Measurements from ENCODE around the gene GPANK1. TPM values are rescaled to one million over a fixed set of nuclear protein-coding genes. Genes with fewer than 3 reads are reported as not detected.

The GPANK1 gene
- total and polyA plus RNA-seq, 7 experiments from 2014 or later, result 12.8 to 35.1 (median 27.2) TPM

- Mint-ChIP-seq H3K27me3 (no peaks in the 10 kb centered on the region), H3K36me3 (peaks cover 3 to 30% (median 12%) of the 10 kb centered on the region in 5 donors), H3K4me1 (peaks cover 9 to 17% (median 12%) of the 10 kb centered on the region in 7 donors), H3K27ac (peak overlapping the region in 1 of 9 donors; percentile 14), H3K4me3 (no peak overlapping the region), H3K9me3 (no peaks in the 10 kb centered on the region)
- no peak for ATAC-seq
- Histone ChIP-seq H3K27ac (ENCODE audit: low read depth, low read length) (no peak overlapping the region), H3K4me1 (ENCODE audit: control insufficient read depth in 2 of 2, insufficient read depth in 2 of 2, low read length in 2 of 2) (no peaks in the 10 kb centered on the region), H3K9me3 (ENCODE audit: control insufficient read depth in 2 of 3, low read length in 3 of 3) (no peaks in the 10 kb centered on the region), H3K27me3 (ENCODE audit: control insufficient read depth in 2 of 2, insufficient read depth in 2 of 2, low read length in 2 of 2) (no peaks in the 10 kb centered on the region), H3K36me3 (ENCODE audit: control insufficient read depth in 2 of 3, insufficient read depth in 3 of 3, low read length in 3 of 3) (peaks cover 10 to 79% (median 11%) of the 10 kb centered on the region in 3 experiments), H3K4me3 (ENCODE audit: low read length) (no peak overlapping the region)
- ChIA-PET CTCF (no interaction called here), POLR2A (interaction anchor here (0.6 to 2.2 kb wide), 2 partner anchors 10 to 128 kb away, joined by 3 to 13 read pairs; partner anchors contain the start of gene ABHD16A)
- DNase-seq, result no peak
- intact Hi-C loops (cut with micrococcal nuclease), result no loop called here
Observed at GRCh38 chr6:31693535-31693934, 28.7 kb upstream of the GPANK1 start.

- H3K4me1 Mint-ChIP-seq, result peaks cover 5 to 13% (median 10%) of the 10 kb centered on the region in 7 donors
- no peak for DNase-seq
- no peak for ATAC-seq
- no peaks in the 10 kb centered on the region for H3K27me3 ChIP-seq (ENCODE audit: control insufficient read depth in 2 of 2, insufficient read depth in 2 of 2, low read length in 2 of 2)
- H3K36me3 Mint-ChIP-seq, result peaks cover 3 to 30% (median 10%) of the 10 kb centered on the region in 5 donors
- peak overlapping the region in 1 of 9 donors; percentile 48 for H3K27ac Mint-ChIP-seq
- no peak overlapping the region for H3K4me3 Mint-ChIP-seq
- no peaks in the 10 kb centered on the region for H3K9me3 Mint-ChIP-seq
- H3K27me3 Mint-ChIP-seq, result no peaks in the 10 kb centered on the region
- intact Hi-C loops (cut with micrococcal nuclease), result no loop called here
- H3K27ac ChIP-seq (ENCODE audit: low read depth, low read length), result no peak overlapping the region
- H3K4me1 ChIP-seq (ENCODE audit: control insufficient read depth in 2 of 2, insufficient read depth in 2 of 2, low read length in 2 of 2), result no peaks in the 10 kb centered on the region
- H3K36me3 ChIP-seq (ENCODE audit: control insufficient read depth in 2 of 3, insufficient read depth in 3 of 3, low read length in 3 of 3), result peaks cover 11 to 86% (median 17%) of the 10 kb centered on the region in 3 experiments
- H3K9me3 ChIP-seq (ENCODE audit: control insufficient read depth in 2 of 3, low read length in 3 of 3), result no peaks in the 10 kb centered on the region
- ChIA-PET CTCF (no interaction called here), POLR2A (interaction anchor here (1.4 to 2.2 kb wide), 2 partner anchors 10 to 40 kb away, joined by 3 to 13 read pairs; partner anchors contain the start of gene ABHD16A)
- H3K4me3 ChIP-seq (ENCODE audit: low read length), result no peak overlapping the region
Observed at GRCh38 chr6:31692886-31693285, 28.1 kb upstream of the GPANK1 start.

GRCh38 chr6:31692353-31692752 is 27.6 kb upstream of the GPANK1 start:
- Mint-ChIP-seq H3K4me1 (peaks cover 0 to 7% (median 5%) of the 10 kb centered on the region in 7 donors), H3K27me3 (no peaks in the 10 kb centered on the region), H3K36me3 (peaks cover 3 to 32% (median 6%) of the 10 kb centered on the region in 5 donors), H3K9me3 (no peaks in the 10 kb centered on the region), H3K27ac (peak overlapping the region in 1 of 9 donors; percentile 46), H3K4me3 (no peak overlapping the region)
- H3K4me1 ChIP-seq (ENCODE audit: control insufficient read depth in 2 of 2, insufficient read depth in 2 of 2, low read length in 2 of 2), result no peaks in the 10 kb centered on the region
- DNase-seq (no peak), ATAC-seq (no peak)
- H3K4me3 ChIP-seq (ENCODE audit: low read length), result no peak overlapping the region
- H3K36me3 ChIP-seq (ENCODE audit: control insufficient read depth in 2 of 3, insufficient read depth in 3 of 3, low read length in 3 of 3), result peaks cover 11 to 87% (median 22%) of the 10 kb centered on the region in 3 experiments
- H3K27ac ChIP-seq (ENCODE audit: low read depth, low read length), result no peak overlapping the region
- H3K9me3 ChIP-seq (ENCODE audit: control insufficient read depth in 2 of 3, low read length in 3 of 3), result no peaks in the 10 kb centered on the region
- H3K27me3 ChIP-seq (ENCODE audit: control insufficient read depth in 2 of 2, insufficient read depth in 2 of 2, low read length in 2 of 2), result no peaks in the 10 kb centered on the region
- intact Hi-C loops (cut with micrococcal nuclease), result no loop called here
- ChIA-PET CTCF (no interaction called here), POLR2A (interaction anchor here (1.0 to 1.4 kb wide), 2 partner anchors 10 to 39 kb away, joined by 3 read pairs; partner anchors contain the start of gene ABHD16A)

GRCh38 chr6:31691564-31692108 is 26.8 kb upstream of the GPANK1 start:
- ChIA-PET POLR2A (interaction anchor here (1.0 to 1.4 kb wide), 2 partner anchors 11 to 38 kb away, joined by 3 read pairs; partner anchors contain the start of gene ABHD16A), CTCF (interaction anchor here (0.6 kb wide), 1 partner anchor 23 kb away, joined by 4 read pairs; the partner anchor contains the start of gene LY6G6D)
- H3K27ac Mint-ChIP-seq, result peak overlapping the region in 1 of 9 donors; percentile 56

GRCh38 chr6:31691078-31691463 is 26.3 kb upstream of the GPANK1 start:
- ATAC-seq (no peak), DNase-seq (no peak)
- Histone ChIP-seq H3K4me1 (ENCODE audit: control insufficient read depth in 2 of 2, insufficient read depth in 2 of 2, low read length in 2 of 2) (no peaks in the 10 kb centered on the region), H3K27me3 (ENCODE audit: control insufficient read depth in 2 of 2, insufficient read depth in 2 of 2, low read length in 2 of 2) (no peaks in the 10 kb centered on the region), H3K27ac (ENCODE audit: low read depth, low read length) (no peak overlapping the region), H3K9me3 (ENCODE audit: control insufficient read depth in 2 of 3, low read length in 3 of 3) (no peaks in the 10 kb centered on the region), H3K4me3 (ENCODE audit: low read length) (no peak overlapping the region), H3K36me3 (ENCODE audit: control insufficient read depth in 2 of 3, insufficient read depth in 3 of 3, low read length in 3 of 3) (peaks cover 8 to 87% (median 23%) of the 10 kb centered on the region in 3 experiments)
- Mint-ChIP-seq H3K27ac (no peak overlapping the region), H3K9me3 (no peaks in the 10 kb centered on the region), H3K4me3 (no peak overlapping the region), H3K27me3 (no peaks in the 10 kb centered on the region), H3K36me3 (peaks cover 0 to 30% (median 9%) of the 10 kb centered on the region in 5 donors), H3K4me1 (peaks cover 0 to 6% (median 0%) of the 10 kb centered on the region in 7 donors)
- ChIA-PET CTCF (interaction anchor here (0.6 to 0.9 kb wide), 2 partner anchors 24 to 173 kb away, joined by 3 to 4 read pairs; partner anchors contain the start of gene LY6G6D), POLR2A (interaction anchor here (0.9 to 1.0 kb wide), 2 partner anchors 9 to 12 kb away, joined by 3 to 5 read pairs; partner anchors contain the start of gene ABHD16A)
- intact Hi-C loops (cut with micrococcal nuclease), result no loop called here

More at GRCh38 chr6:31691564-31692108, 26.8 kb upstream of the GPANK1 start:
- H3K4me3 Mint-ChIP-seq, result no peak overlapping the region
- Histone ChIP-seq H3K9me3 (ENCODE audit: control insufficient read depth in 2 of 3, low read length in 3 of 3) (no peaks in the 10 kb centered on the region), H3K4me3 (ENCODE audit: low read length) (no peak overlapping the region), H3K4me1 (ENCODE audit: control insufficient read depth in 2 of 2, insufficient read depth in 2 of 2, low read length in 2 of 2) (no peaks in the 10 kb centered on the region), H3K27me3 (ENCODE audit: control insufficient read depth in 2 of 2, insufficient read depth in 2 of 2, low read length in 2 of 2) (no peaks in the 10 kb centered on the region), H3K36me3 (ENCODE audit: control insufficient read depth in 2 of 3, insufficient read depth in 3 of 3, low read length in 3 of 3) (peaks cover 8 to 87% (median 27%) of the 10 kb centered on the region in 3 experiments), H3K27ac (ENCODE audit: low read depth, low read length) (no peak overlapping the region)
- peaks cover 0 to 6% (median 0%) of the 10 kb centered on the region in 7 donors for H3K4me1 Mint-ChIP-seq
- intact Hi-C loops (cut with micrococcal nuclease), result no loop called here
- H3K27me3 Mint-ChIP-seq, result no peaks in the 10 kb centered on the region
- no peak for DNase-seq
- ATAC-seq, result no peak
- H3K9me3 Mint-ChIP-seq, result no peaks in the 10 kb centered on the region
- H3K36me3 Mint-ChIP-seq, result peaks cover 0 to 26% (median 5%) of the 10 kb centered on the region in 5 donors

- intact Hi-C loops (cut with micrococcal nuclease), result no loop called here
- Histone ChIP-seq H3K27ac (ENCODE audit: low read depth, low read length) (no peak overlapping the region), H3K4me1 (ENCODE audit: control insufficient read depth in 2 of 2, insufficient read depth in 2 of 2, low read length in 2 of 2) (no peaks in the 10 kb centered on the region), H3K9me3 (ENCODE audit: control insufficient read depth in 2 of 3, low read length in 3 of 3) (no peaks in the 10 kb centered on the region), H3K4me3 (ENCODE audit: low read length) (no peak overlapping the region), H3K27me3 (ENCODE audit: control insufficient read depth in 2 of 2, insufficient read depth in 2 of 2, low read length in 2 of 2) (no peaks in the 10 kb centered on the region), H3K36me3 (ENCODE audit: control insufficient read depth in 2 of 3, insufficient read depth in 3 of 3, low read length in 3 of 3) (peaks cover 8 to 90% (median 23%) of the 10 kb centered on the region in 3 experiments)
- DNase-seq, result no peak
- ChIA-PET POLR2A (interaction anchor here (0.9 to 1.3 kb wide), 4 partner anchors 9 to 173 kb away, joined by 3 to 5 read pairs (median 4); partner anchors contain the start of genes ABHD16A and LY6G5C), CTCF (interaction anchor here (0.9 kb wide), 1 partner anchor 173 kb away, joined by 3 read pairs; no protein-coding TSS in a partner anchor)
- Mint-ChIP-seq H3K4me1 (peaks cover 0 to 6% (median 0%) of the 10 kb centered on the region in 7 donors), H3K27me3 (no peaks in the 10 kb centered on the region), H3K4me3 (no peak overlapping the region), H3K27ac (peak overlapping the region in 2 of 9 donors; percentile 32 to 59), H3K36me3 (peaks cover 0 to 31% (median 10%) of the 10 kb centered on the region in 5 donors), H3K9me3 (no peaks in the 10 kb centered on the region)
- no peak for ATAC-seq
Observed at GRCh38 chr6:31690231-31691077, 25.7 kb upstream of the GPANK1 start.

Measured in naive thymus-derived CD4-positive, alpha-beta T cell (primary cell).